ENCODE measurements around the gene MEGF6.
"Not testable (repeated sequence)": the region's sequence is repeated elsewhere in the genome, so short reads cannot be mapped to it uniquely, and the experiment has no call there.

The MEGF6 gene

DNA sequence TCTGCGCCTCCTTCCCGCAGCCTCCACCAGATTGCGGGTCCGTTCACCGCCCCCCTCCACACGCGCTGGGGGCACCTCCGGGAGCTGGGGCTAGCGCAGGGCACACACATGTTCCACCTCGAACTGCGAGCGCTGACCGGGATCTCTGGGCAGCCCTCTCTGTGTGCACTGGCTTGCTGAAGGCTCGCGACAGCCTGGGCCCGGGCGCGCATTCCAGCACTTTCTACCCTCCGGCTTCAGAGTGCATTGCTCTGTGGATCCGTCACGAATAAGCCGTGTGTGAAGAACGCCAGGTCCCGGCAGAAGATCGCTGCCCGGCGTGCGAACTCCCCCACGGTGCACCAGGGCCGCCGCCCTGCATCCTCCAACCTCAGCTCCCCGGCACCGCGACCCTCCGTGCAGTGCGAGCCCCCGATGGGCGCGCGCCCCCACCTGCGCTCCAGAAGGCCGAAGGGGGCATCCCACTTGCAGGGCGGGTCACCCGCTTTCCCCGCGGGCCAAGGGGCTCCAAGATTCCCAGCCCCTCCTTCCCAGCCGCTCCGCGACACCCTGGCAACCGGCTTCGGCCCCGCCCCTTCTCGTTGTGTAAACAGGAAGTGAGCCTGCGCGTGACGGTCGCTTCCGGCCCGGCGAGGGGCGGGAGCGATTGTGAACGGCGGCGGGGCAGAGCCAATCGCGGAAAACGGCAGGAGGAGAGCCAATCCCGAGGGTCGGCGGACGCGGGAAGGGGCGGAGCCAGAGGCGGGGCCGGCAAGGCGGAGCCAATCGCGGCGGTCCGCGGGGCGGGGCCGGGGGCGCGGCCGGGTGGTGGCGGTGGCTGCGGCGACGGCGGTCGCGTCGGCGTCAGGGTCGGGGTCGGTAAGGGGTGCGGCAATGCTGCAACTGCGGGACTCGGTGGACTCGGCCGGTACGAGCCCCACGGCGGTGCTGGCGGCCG, 13.2 kb upstream of the MEGF6 start, which contains the start of gene TPRG1L:
TPRG1L (plus strand) TSS at position 816 of the 937 bp plus-strand sequence; CDS start at position 874, 58 bp downstream.
- DNase-seq (ENCODE audit: extremely low read depth, low read depth) = peak; percentile 78
- TF ChIP-seq, protein P1, sequence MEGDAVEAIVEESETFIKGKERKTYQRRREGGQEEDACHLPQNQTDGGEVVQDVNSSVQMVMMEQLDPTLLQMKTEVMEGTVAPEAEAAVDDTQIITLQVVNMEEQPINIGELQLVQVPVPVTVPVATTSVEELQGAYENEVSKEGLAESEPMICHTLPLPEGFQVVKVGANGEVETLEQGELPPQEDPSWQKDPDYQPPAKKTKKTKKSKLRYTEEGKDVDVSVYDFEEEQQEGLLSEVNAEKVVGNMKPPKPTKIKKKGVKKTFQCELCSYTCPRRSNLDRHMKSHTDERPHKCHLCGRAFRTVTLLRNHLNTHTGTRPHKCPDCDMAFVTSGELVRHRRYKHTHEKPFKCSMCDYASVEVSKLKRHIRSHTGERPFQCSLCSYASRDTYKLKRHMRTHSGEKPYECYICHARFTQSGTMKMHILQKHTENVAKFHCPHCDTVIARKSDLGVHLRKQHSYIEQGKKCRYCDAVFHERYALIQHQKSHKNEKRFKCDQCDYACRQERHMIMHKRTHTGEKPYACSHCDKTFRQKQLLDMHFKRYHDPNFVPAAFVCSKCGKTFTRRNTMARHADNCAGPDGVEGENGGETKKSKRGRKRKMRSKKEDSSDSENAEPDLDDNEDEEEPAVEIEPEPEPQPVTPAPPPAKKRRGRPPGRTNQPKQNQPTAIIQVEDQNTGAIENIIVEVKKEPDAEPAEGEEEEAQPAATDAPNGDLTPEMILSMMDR (IDR thresholded peaks at IDR 0.05; ENCODE audit: low read depth, low read length) = no peak

DNA sequence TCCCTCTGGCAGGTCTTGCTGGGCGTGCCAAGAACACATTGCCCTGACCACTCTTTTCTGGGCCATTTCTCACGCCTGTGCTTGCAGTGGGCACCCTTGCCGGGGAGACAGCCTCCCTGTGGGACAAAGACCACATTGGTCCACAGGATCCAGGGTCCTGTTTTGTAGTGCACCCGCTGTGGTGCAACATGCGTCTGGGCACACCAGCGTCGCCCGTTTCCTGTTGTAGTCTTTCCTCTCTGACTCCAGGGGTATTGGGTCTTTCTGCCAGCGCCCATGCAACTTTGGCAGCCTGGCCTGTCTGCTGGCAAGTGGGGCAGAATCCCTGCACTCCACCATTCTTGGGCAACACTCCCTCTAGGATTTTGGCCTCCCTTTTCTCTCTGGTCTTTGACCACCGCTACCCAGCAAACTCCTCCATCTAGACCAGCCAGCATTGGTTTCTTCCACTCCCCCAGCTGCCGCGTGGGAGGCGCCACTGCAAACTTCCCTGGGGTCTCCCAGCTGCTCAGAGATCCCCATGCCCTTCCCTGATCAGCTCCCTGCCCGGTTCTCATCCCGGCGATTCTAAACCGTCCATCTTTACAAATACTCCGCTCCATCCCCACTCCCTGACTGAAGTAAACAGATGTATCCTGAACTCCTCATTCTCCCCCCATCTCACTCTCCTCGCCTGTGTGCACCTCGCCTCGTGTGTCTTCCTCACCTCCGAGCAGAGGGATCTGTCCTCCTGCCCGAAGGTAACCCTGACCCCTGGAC, 12.3 kb upstream of the MEGF6 start:
- DNase-seq (ENCODE audit: extremely low read depth, low read depth) = no peak
- TF ChIP-seq, protein P1 (IDR thresholded peaks at IDR 0.05; ENCODE audit: low read depth, low read length) = no peak

DNA sequence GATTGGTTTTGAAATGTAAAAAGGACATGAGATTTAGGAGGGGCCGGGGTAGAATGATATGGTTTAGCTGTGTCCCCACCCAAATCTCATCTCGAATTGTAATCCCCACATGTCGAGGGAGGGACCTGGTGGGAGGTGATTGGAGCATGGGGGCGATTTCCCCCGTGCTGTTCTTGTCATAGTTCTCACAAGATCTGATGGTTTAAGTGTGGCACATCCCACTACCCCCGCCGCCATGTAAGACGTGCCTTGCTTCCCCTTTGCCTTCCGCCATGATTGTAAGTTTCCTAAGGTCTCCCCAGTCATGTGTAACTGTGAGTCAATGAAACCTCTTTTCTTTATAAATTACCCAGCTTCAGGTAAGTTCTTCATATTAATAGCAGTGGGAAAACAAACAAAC, 10.8 kb upstream of the MEGF6 start:
- DNase-seq (ENCODE audit: extremely low read depth, low read depth) = not testable (repeated sequence)

DNA sequence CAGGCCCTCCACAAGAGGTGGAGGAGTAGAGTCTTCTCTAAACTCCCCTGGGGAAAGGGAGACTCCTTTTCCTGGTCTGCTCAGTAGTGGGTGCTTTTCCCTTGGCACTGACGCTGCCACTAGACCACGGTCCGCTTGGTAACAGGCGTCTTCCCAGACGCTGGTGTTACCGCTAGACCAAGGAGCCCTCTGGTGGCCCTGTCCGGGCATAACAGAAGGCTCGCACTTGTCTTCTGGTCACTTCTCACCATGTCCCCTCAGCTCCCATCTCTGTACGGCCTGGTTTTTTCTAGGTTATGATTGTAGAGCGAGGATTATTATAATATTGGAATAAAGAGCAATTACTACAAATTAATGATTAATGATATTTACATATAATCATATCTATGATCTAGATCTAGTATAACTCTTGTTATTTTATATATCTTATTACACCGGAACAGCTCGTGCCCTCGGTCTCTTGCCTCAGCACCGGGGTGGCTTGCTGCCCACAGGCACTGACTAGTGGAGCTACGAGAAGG, 9.9 kb upstream of the MEGF6 start:
- TF ChIP-seq, protein P1 (IDR thresholded peaks at IDR 0.05; ENCODE audit: low read depth, low read length) = peak; percentile 51

DNA sequence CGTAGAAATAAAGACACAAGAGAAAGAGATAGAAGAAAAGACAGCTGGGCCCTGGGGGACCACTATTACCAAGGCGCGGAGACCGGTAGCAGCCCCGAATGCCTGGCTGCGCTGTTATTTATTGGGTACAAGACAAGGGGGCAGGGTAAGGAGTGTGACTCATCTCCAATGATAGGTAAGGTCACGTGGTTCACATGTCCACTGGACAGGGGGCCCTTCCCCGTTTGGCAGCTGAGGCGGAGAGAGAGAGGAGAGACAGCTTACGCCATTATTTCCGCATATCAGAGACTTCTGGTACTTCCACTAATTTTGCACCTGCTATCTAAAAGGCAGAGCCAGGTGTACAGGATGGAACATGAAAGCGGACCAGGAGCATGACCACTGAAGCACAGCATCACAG, 9.4 kb upstream of the MEGF6 start:
- DNase-seq (ENCODE audit: extremely low read depth, low read depth) = no peak
- TF ChIP-seq, protein P1 (IDR thresholded peaks at IDR 0.05; ENCODE audit: low read depth, low read length) = no peak

More for the DNA sequence above, 9.9 kb upstream of the MEGF6 start:
- DNase-seq (ENCODE audit: extremely low read depth, low read depth) = not testable (repeated sequence)

DNA sequence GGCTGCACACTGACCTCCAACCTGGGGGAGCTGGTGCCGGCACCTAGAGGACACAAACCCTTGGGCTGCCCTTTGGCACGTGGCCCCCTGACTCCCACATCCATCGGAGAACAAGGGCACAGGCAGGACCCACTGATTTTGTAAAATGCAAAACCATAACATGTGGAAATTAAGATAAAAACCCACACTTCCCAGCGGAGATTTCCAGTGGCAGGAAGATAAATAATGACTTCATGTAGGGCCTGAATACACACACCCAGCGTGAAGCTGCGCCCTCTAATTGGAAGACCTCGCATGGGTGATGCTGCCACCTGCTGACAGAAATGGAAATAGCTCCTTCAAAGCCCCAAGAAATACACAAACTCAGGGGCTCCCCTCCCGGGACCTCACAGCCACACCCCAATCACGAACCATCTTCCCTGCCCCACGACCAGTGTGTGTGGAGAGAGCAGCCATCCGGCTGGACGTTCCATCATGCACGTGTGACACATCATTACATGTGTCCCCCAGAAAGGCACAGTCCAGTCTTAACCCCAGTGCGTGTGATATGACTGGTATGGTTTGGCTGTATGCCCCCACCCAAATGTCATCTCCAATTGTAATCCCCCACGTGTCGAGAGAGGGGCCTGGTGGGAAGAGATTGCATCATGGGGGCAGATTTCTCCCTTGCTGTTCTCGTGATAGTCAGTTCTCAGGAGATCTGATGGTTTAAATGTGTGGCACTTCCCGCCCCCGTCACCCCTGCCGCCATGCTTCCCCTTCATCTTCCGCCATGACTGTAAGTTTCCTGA, 7.8 kb upstream of the MEGF6 start:
- TF ChIP-seq, protein P1 (IDR thresholded peaks at IDR 0.05; ENCODE audit: low read depth, low read length) = peak; percentile 82
- peak; percentile 48 for DNase-seq (ENCODE audit: extremely low read depth, low read depth)

DNA sequence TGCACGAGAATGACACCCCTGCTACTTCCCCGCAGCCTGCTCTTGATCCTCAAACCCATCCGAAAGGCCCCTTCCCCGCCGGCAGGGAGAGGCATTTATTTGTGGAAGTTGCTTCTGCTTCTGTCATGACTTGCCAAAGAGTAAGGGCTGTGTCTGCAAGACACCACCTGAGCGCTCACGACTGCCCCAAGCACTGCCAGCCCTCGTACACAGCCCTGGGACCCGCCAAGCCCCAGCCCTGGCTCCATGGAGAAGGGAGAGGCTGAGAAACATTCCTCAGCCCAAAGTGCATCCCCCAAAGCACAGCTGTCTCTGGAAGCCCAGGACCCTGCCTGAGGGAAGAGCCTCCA, 7.2 kb upstream of the MEGF6 start:
- TF ChIP-seq, protein P1 (IDR thresholded peaks at IDR 0.05; ENCODE audit: low read depth, low read length) = no peak
- DNase-seq (ENCODE audit: extremely low read depth, low read depth) = no peak
